GM10248 (cell line): Measurements from ENCODE around the gene MAP3K10.
"Not testable (repeated sequence)": the region's sequence is repeated elsewhere in the genome, so short reads cannot be mapped to it uniquely, and the experiment has no call there.

Experiments used
- CTCF ChIA-PET: fragments of 300-600 bp; sonication (Branson Sonifier 250); formaldehyde crosslinking; extraction: SDS; loops from one replicate; lab custom pipeline; 2021; ENCODE audit warnings: antibody characterized with exemption; lab: Yijun Ruan, JAX
- POLR2A ChIA-PET: fragments of 350-650 bp; sonication (Branson Sonifier 250); formaldehyde crosslinking; extraction: SDS; loops from one replicate; lab custom pipeline; 2020; ENCODE audit warnings: antibody characterized with exemption; lab: Yijun Ruan, JAX
- DNase-seq: peaks from one replicate; pipeline ENCODE4 v3.0.0; 2012; ENCODE audit errors: extremely low spot score
- TF ChIP-seq, protein P1 (sequence below): IDR thresholded peaks from 2 replicates; pipeline ENCODE4 v1.5.1; 2012; ENCODE audit warnings: mild to moderate bottlenecking, low read depth; ENCODE audit errors: extremely low read depth, missing control alignments, control extremely low read depth

The MAP3K10 gene

DNA sequence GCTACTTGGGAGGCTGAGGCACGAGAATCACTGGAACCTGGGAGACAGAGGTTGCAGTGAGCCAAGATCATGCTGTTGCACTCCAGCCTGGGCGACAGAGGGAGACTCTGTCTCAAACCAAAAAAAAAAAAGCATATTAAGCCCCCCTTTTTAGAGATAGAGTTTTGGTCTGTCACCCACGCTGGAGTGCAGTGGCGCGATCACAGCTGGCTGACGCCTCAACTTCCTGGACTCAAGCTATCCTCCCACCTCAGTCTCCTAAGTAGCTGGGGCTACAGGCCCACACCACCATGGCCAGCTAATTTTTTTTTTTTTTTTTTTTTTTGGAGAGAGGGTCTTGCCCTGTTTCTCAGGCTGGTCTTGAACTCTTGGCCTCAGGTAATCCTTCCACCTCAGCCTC lies 34.2 kb upstream of the MAP3K10 start:
- TF ChIP-seq, protein P1, sequence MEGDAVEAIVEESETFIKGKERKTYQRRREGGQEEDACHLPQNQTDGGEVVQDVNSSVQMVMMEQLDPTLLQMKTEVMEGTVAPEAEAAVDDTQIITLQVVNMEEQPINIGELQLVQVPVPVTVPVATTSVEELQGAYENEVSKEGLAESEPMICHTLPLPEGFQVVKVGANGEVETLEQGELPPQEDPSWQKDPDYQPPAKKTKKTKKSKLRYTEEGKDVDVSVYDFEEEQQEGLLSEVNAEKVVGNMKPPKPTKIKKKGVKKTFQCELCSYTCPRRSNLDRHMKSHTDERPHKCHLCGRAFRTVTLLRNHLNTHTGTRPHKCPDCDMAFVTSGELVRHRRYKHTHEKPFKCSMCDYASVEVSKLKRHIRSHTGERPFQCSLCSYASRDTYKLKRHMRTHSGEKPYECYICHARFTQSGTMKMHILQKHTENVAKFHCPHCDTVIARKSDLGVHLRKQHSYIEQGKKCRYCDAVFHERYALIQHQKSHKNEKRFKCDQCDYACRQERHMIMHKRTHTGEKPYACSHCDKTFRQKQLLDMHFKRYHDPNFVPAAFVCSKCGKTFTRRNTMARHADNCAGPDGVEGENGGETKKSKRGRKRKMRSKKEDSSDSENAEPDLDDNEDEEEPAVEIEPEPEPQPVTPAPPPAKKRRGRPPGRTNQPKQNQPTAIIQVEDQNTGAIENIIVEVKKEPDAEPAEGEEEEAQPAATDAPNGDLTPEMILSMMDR = no peak
- POLR2A ChIA-PET = no interaction called here
- no peak for DNase-seq
- CTCF ChIA-PET = interaction anchor here (0.8 to 1.9 kb wide), 3 partner anchors 8 to 17 kb away, joined by 3 to 10 read pairs (median 5); no protein-coding TSS in a partner anchor

DNA sequence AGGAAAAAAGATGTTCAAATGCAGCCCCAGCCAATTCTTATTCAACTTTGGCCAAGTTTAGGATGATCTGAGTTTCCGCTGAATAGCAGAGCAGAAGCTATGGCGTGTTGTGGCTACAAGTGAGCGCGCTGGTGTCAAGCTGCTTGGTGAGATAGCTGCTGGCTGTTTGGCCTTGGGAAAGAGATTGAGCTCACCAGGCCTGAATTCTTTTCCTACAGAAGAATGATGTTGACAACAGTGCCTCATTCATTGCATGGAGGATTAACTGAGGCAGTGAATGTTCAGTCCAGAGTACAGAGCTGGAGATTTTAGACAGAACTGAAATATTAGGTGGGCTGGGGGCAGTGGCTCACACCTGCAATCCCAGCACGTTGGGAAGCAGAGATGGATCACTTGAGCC lies 31.5 kb upstream of the MAP3K10 start:
- CTCF ChIA-PET = interaction anchor here (1.2 to 1.7 kb wide), 2 partner anchors 14 to 20 kb away, joined by 3 to 8 read pairs; no protein-coding TSS in a partner anchor
- TF ChIP-seq, protein P1 = no peak
- POLR2A ChIA-PET = no interaction called here
- no peak for DNase-seq

DNA sequence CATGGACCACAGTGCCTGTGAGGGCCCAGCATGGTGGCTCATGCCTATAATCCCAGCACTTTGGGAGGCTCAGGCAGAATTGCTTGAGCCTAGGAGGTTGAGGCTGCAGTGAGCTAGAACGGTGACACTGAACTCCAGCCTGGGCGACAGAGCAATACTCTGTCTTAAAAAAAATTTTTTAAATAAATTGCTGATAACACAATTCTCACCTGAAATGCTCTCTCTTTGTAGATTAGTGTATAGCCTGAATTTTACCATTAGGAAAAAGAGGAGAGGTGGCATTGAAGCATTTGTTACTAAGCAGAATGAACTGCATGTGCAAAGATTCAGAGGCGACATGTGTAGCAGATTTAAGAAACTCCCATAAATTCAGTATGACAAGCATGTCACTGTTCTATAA lies 29.1 kb upstream of the MAP3K10 start:
- TF ChIP-seq, protein P1 = no peak
- POLR2A ChIA-PET = no interaction called here

DNA sequence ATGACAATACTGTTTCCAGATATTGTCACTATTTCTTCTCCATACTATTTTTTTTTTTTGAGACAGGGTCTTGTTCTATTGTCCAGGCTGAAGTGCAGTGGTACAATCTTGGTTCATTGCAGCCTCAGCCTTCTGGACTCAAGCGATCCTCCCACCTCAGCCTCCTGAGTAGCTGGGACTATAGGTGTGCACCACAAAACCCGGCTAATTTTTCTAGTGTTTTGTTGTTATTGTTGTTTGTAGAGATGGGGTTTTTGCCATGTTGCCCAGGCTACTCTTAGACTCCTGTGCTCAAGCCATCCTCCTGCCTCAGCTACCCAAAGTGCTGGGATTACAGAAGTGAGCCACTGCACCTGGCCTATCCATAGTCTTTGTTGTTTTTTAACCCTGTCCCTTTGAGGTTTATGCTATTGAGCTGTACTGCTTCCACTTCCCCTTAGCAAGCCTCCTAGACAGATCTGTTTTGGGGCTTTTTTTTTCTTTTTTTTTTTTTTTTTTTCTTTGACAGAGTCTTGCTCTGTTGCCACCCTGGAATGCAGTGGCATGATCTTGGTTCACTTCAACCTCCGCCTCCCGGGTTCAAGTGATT lies 27.6 kb upstream of the MAP3K10 start:
- TF ChIP-seq, protein P1 = no peak
- ChIA-PET CTCF (interaction anchor here (0.7 to 3.0 kb wide), 4 partner anchors 8 to 193 kb away, joined by 3 to 24 read pairs (median 3); partner anchors contain the start of gene PSMC4), POLR2A (interaction anchor here (0.8 kb wide), 1 partner anchor 27 kb away, joined by 4 read pairs; no protein-coding TSS in a partner anchor)
- DNase-seq = peak; percentile 55

More for the DNA sequence above, 29.1 kb upstream of the MAP3K10 start:
- DNase-seq = no peak
- CTCF ChIA-PET = interaction anchor here (0.7 kb wide), 1 partner anchor 8 kb away, joined by 3 read pairs; no protein-coding TSS in a partner anchor

DNA sequence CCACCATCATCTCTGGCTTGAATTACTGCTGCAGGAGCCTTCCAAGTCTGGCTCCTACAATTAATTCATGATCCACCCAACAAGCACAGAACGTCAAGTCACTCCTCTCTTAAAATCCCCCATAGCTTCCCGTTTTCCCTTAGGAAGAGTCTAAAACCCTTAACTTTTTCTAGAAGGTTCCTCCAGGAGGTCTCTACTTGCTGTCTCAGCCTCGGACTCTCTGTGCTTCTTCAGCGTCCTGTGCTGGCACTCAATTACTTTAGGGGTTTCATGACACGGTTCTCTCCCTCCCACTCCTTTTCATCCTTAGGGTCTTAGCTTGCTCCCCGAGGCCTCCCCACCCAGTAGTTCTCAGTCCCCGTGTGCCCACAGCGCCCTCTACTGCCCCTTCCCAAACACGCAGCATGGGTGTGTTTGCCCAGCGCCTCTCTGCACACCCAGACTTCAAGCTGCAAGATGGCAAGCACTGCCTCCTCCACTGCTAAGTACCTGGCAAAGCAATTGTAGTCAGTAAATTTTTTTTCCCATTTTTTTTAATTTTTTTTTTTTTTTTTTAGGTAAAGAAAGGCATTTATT lies 25.8 kb upstream of the MAP3K10 start:
- TF ChIP-seq, protein P1 = peak; percentile 84
- DNase-seq = peak; percentile 68
- ChIA-PET CTCF (interaction anchor here (0.6 to 3.0 kb wide), 21 partner anchors 9 to 257 kb away, joined by 3 to 24 read pairs (median 4); partner anchors contain the start of genes MAP3K10 and PSMC4), POLR2A (no interaction called here)

DNA sequence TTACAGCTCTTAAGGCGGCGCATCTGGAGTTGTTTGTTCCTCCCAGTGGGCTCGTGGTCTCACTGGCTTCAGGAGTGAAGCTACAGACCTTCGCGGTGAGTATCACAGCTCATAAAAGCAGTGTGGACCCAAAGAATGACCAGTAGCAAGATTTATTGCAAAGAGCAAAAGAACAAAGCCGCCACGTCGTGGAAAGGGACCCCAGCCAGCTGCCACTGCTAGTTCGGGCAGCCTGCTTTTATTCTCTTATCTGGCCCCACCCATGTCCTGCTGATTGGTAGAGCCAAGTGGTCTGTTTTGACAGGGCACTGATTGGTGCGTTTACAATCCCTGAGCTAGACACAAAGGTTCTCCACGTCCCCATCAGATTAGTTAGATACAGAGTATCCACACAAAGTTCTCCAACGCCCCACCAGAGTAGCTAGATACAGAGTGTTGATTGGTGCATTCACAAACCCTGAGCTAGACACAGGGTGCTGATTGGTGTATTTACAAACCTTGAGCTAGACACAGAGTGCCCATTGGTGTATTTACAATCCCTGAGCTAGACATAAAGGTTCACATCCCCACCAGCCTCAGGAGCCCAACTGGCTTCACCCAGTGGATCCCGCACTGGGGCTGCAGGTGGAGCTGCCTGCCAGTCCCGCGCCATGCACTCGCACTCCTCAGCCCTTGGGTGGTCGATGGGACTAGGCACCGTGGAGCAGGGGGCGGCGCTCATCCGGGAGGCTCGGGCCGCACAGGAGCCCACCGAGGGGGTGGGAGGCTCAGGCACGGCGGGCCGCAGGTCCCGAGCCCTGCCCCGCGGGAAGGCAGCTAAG lies 21.5 kb upstream of the MAP3K10 start:
- CTCF ChIA-PET = interaction anchor here (0.8 to 1.9 kb wide), 3 partner anchors 13 to 43 kb away, joined by 3 to 4 read pairs (median 3); no protein-coding TSS in a partner anchor
- DNase-seq, POLR2A ChIA-PET: not testable (repeated sequence)

DNA sequence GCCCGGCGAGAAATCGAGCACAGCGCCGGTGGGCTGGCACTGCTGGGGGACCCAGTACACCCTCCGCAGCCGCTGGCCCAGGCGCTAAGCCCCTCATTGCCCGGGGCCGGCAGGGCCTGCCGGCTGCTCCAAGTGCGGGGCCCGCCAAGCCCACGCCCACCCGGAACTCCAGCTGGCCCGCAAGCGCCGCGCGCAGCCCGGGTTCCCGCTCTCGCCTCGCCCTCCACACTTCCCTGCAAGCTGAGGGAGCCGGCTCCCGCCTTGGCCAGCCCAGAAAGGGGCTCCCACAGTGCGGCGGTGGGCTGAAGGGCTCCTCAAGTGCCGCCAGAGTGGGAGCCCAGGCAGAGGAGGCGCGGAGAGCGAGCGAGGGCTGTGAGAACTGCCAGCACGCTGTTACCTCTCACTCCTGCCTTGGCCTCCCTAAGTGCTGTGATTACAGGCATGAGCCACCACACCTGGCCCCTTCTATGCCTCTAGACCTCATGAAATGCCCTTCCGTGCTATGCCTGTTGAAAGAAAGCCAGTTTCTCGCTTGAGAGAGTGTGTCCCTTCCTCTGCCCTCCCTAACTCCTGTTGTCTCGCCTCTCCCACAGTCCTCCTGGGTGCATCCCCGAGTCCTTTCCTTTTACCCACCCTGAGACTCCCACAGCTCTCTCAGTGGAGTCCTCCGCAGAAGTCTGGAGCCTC lies 20.8 kb upstream of the MAP3K10 start:
- DNase-seq, POLR2A ChIA-PET: not testable (repeated sequence)
- CTCF ChIA-PET = interaction anchor here (1.9 kb wide), 1 partner anchor 31 kb away, joined by 4 read pairs; no protein-coding TSS in a partner anchor

DNA sequence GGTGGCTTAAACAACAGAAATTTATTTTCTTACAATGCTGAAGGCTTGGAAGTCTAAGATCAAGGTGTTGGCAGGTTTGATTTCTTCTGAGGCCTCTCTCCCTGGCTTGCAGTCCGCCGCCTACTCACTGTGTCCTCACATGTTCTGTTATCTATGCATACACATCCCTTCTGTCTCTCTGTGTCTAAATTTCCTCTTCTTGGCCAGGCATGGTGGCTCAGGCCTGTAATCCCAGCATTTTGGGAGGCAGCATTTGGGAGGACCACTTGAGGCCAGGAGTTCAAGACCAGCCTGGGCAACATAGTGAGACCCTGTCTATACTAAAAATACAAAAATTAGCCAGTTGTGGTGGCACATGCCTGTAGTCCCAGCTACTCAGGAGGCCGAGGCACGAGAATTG lies 19.9 kb upstream of the MAP3K10 start:
- POLR2A ChIA-PET, DNase-seq, CTCF ChIA-PET: not testable (repeated sequence)
